Measurements from ENCODE around the gene ANO1.

DNA sequence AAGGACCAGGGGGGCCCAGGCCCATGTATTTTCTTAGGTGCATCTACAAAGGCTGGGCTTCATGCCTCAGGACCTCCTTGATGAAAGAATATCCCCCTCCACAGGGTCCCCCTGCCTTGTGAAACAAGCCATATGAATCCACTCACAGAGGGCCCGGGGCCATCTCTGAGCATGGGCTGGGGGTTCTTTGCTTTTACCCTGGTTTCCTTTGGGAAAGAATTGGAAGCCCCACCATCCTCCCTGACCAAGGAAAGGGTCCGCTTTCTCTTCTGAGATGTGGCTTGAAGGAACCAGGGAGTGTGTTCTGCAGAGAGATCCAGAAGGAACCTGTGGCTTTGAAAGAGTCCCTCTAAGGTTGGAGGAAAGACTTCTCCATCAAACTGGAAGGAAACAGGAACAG, 9.2 kb upstream of the ANO1 start:
- TF ChIP-seq, protein P1, sequence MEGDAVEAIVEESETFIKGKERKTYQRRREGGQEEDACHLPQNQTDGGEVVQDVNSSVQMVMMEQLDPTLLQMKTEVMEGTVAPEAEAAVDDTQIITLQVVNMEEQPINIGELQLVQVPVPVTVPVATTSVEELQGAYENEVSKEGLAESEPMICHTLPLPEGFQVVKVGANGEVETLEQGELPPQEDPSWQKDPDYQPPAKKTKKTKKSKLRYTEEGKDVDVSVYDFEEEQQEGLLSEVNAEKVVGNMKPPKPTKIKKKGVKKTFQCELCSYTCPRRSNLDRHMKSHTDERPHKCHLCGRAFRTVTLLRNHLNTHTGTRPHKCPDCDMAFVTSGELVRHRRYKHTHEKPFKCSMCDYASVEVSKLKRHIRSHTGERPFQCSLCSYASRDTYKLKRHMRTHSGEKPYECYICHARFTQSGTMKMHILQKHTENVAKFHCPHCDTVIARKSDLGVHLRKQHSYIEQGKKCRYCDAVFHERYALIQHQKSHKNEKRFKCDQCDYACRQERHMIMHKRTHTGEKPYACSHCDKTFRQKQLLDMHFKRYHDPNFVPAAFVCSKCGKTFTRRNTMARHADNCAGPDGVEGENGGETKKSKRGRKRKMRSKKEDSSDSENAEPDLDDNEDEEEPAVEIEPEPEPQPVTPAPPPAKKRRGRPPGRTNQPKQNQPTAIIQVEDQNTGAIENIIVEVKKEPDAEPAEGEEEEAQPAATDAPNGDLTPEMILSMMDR (IDR thresholded peaks at IDR 0.05), result no peak
- TF ChIP-seq POLR2AphosphoS5 (IDR thresholded peaks at IDR 0.05), result no peak
- TF ChIP-seq POLR2A (IDR thresholded peaks at IDR 0.05), result no peak

Measured in breast epithelium (tissue), 3 donors.